ENCODE results near the gene KCNIP3.

Gene KCNIP3

DNA sequence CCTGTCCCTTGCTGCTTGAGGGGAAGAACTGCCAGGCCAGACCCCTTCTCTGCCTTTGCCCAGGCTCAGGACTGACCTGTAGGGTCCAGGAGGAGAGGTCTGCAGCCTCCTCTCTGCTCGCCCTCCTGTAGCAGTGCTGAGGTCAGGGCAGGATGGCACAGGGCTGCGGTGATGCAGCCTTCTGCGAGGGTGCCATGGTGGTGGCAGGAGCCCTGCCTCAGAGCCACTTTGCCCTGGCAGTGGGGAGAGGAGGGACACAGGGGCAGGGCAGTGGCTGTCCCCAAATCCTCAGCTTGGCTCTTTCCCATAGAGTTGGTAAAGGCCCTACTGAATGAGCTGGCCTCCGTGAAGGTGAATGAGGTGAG, 22.0 kb upstream of the KCNIP3 start:
- TF ChIP-seq ZNF274 (IDR thresholded peaks at IDR 0.05; ENCODE audit: low read depth, low read length) (no peak), YY1 (IDR thresholded peaks at IDR 0.05; ENCODE audit: insufficient read depth, insufficient read length) (no peak), SUZ12 (IDR thresholded peaks at IDR 0.05; ENCODE audit: extremely low read depth, insufficient read depth, insufficient read length) (no peak)
- no peaks in the 10 kb centered on the region for H3K9me3 ChIP-seq (ENCODE audit: insufficient read depth, low read length)
- no peak for DNase-seq (ENCODE audit: low read depth, low spot score)
- no peaks in the 10 kb centered on the region for H3K36me3 ChIP-seq (ENCODE audit: insufficient read depth, insufficient read length, low read length)
- H3K9ac ChIP-seq (ENCODE audit: insufficient read length, low read depth), result peak overlapping the region; percentile 26
- H3K4me1 ChIP-seq (ENCODE audit: insufficient read depth, insufficient read length), result peaks cover 36% of the 10 kb centered on the region
- no peak overlapping the region for H3K4me3 ChIP-seq (ENCODE audit: insufficient read length, low read depth)
- no peaks in the 10 kb centered on the region for H3K27me3 ChIP-seq (ENCODE audit: insufficient read depth, insufficient read length)

DNA sequence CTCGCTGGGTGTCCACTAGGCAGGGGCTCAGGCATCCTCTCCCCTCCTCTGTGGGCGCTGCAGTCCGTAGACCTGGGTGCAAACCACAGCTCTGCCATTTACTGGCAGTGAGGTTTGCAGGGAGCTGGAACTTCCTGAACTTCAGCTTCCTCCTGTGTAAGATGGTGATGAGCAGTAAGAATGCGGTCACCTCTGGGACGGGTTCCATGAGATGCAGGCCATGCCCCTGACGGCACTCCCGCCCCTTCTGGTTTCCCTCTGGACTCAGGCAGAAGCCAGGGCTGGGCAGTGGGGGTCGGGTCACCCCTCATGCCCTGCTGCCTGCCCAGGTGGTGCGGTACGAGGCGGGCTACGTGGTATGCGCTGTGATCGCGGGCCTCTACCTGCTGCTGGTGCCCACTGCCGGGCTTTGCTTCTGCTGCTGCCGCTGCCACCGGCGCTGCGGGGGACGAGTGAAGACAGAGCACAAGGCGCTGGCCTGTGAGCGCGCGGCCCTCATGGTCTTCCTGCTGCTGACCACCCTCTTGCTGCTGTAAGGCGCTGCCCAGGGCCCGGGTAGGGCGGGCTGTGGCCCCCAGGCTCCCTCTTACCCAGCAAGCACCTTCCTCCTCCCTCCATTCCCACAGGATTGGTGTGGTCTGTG, 21.4 kb upstream of the KCNIP3 start:
- H3K4me3 ChIP-seq (ENCODE audit: insufficient read length, low read depth), result no peak overlapping the region

DNA sequence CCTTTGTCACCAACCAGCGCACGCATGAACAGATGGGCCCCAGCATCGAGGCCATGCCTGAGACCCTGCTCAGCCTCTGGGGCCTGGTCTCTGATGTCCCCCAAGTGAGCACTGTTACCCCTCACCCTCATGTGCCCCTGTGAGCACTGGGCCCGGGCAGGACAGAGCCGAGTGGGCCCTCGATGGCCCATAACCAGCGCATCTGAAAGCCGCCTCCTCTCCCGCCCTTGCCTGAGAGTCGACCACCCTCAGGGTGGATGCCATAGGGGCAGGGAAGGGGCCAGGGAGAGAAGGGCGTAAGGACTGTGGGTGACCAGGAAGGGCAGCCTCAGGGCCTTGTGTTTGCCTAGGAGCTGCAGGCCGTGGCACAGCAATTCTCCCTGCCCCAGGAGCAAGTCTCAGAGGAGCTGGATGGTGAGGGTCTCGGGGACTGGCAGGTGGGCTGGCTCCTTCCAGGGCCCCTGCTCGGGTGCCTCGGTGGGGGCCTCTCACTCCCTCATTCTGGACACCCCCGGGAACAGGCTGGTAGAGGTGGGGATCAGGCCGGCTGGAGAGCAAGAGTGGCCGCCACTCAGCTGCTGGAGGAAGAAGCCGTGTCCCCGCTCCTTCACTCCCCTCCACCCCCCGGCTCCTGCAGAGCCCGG, 20.8 kb upstream of the KCNIP3 start:
- TF ChIP-seq ZNF274 (IDR thresholded peaks at IDR 0.05; ENCODE audit: low read depth, low read length) (no peak), SUZ12 (IDR thresholded peaks at IDR 0.05; ENCODE audit: extremely low read depth, insufficient read depth, insufficient read length) (no peak), YY1 (IDR thresholded peaks at IDR 0.05; ENCODE audit: insufficient read depth, insufficient read length) (no peak)
- Histone ChIP-seq H3K9me3 (ENCODE audit: insufficient read depth, low read length) (no peaks in the 10 kb centered on the region), H3K4me3 (ENCODE audit: insufficient read length, low read depth) (no peak overlapping the region), H3K27me3 (ENCODE audit: insufficient read depth, insufficient read length) (no peaks in the 10 kb centered on the region), H3K9ac (ENCODE audit: insufficient read length, low read depth) (peak overlapping the region; percentile 8), H3K36me3 (ENCODE audit: insufficient read depth, insufficient read length, low read length) (no peaks in the 10 kb centered on the region), H3K4me1 (ENCODE audit: insufficient read depth, insufficient read length) (peaks cover 36% of the 10 kb centered on the region)
- no peak for DNase-seq (ENCODE audit: low read depth, low spot score)

More for the DNA sequence above, 21.4 kb upstream of the KCNIP3 start:
- H3K36me3 ChIP-seq (ENCODE audit: insufficient read depth, insufficient read length, low read length), result no peaks in the 10 kb centered on the region
- no peaks in the 10 kb centered on the region for H3K9me3 ChIP-seq (ENCODE audit: insufficient read depth, low read length)
- peak overlapping the region; percentile 6 for H3K9ac ChIP-seq (ENCODE audit: insufficient read length, low read depth)
- no peaks in the 10 kb centered on the region for H3K27me3 ChIP-seq (ENCODE audit: insufficient read depth, insufficient read length)
- no peak for DNase-seq (ENCODE audit: low read depth, low spot score)
- peaks cover 36% of the 10 kb centered on the region for H3K4me1 ChIP-seq (ENCODE audit: insufficient read depth, insufficient read length)
- TF ChIP-seq ZNF274 (IDR thresholded peaks at IDR 0.05; ENCODE audit: low read depth, low read length), result no peak
- no peak for TF ChIP-seq SUZ12 (IDR thresholded peaks at IDR 0.05; ENCODE audit: extremely low read depth, insufficient read depth, insufficient read length)
- TF ChIP-seq YY1 (IDR thresholded peaks at IDR 0.05; ENCODE audit: insufficient read depth, insufficient read length), result no peak

DNA sequence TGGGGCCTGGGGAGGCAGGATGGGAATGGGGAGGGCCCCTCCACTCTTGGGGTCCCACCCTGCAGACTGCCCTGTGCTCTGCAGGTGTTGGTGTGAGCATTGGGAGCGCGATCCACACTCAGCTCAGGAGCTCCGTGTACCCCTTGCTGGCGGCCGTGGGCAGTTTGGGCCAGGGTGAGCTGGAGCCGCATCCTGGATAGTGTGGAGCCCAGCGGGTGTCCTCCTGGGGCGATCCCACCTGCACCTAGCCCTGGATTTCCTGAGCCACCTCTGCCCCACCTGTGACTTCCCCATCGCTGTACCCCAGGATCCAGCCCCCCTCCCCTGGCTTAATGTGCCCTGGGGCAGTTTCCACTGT, 20.3 kb upstream of the KCNIP3 start:
- H3K4me1 ChIP-seq (ENCODE audit: insufficient read depth, insufficient read length), result peaks cover 36% of the 10 kb centered on the region
- H3K27me3 ChIP-seq (ENCODE audit: insufficient read depth, insufficient read length), result no peaks in the 10 kb centered on the region
- no peak overlapping the region for H3K4me3 ChIP-seq (ENCODE audit: insufficient read length, low read depth)
- DNase-seq (ENCODE audit: low read depth, low spot score), result no peak
- H3K36me3 ChIP-seq (ENCODE audit: insufficient read depth, insufficient read length, low read length), result no peaks in the 10 kb centered on the region
- TF ChIP-seq YY1 (IDR thresholded peaks at IDR 0.05; ENCODE audit: insufficient read depth, insufficient read length), result no peak
- peak overlapping the region; percentile 8 for H3K9ac ChIP-seq (ENCODE audit: insufficient read length, low read depth)
- no peaks in the 10 kb centered on the region for H3K9me3 ChIP-seq (ENCODE audit: insufficient read depth, low read length)

DNA sequence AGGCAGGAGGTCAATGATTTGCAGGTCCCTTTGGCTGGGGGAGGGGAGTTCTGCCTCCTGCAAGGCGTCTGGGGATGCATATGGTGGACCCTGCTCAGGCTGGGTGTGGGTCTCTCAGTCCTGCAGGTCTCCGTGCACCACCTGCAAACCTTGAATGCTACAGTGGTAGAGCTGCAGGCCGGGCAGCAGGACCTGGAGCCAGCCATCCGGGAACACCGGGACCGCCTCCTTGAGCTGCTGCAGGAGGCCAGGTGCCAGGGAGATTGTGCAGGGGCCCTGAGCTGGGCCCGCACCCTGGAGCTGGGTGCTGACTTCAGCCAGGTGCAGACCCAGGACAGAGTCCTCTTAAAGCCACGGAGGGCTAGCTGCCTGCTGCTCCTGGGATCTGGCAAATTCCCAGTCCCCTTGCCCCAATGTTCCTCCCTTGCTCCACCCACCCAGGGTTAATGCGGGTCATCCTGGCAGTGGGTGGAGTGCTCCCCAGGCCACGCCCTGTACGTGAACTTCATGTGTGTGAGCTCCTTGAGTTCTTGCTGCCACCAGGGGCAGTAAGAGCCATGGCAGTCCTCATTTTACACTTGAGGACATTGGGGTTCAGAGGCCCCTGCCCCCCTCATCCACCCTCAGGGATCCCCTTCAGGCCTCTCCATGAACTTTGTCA, 19.8 kb upstream of the KCNIP3 start:
- DNase-seq (ENCODE audit: low read depth, low spot score), result no peak
- no peaks in the 10 kb centered on the region for H3K9me3 ChIP-seq (ENCODE audit: insufficient read depth, low read length)
- H3K4me1 ChIP-seq (ENCODE audit: insufficient read depth, insufficient read length), result peaks cover 36% of the 10 kb centered on the region
- H3K9ac ChIP-seq (ENCODE audit: insufficient read length, low read depth), result no peak overlapping the region
- H3K4me3 ChIP-seq (ENCODE audit: insufficient read length, low read depth), result no peak overlapping the region
- H3K27me3 ChIP-seq (ENCODE audit: insufficient read depth, insufficient read length), result no peaks in the 10 kb centered on the region
- TF ChIP-seq YY1 (IDR thresholded peaks at IDR 0.05; ENCODE audit: insufficient read depth, insufficient read length) (no peak), SUZ12 (IDR thresholded peaks at IDR 0.05; ENCODE audit: extremely low read depth, insufficient read depth, insufficient read length) (no peak), ZNF274 (IDR thresholded peaks at IDR 0.05; ENCODE audit: low read depth, low read length) (no peak)
- H3K36me3 ChIP-seq (ENCODE audit: insufficient read depth, insufficient read length, low read length), result no peaks in the 10 kb centered on the region

DNA sequence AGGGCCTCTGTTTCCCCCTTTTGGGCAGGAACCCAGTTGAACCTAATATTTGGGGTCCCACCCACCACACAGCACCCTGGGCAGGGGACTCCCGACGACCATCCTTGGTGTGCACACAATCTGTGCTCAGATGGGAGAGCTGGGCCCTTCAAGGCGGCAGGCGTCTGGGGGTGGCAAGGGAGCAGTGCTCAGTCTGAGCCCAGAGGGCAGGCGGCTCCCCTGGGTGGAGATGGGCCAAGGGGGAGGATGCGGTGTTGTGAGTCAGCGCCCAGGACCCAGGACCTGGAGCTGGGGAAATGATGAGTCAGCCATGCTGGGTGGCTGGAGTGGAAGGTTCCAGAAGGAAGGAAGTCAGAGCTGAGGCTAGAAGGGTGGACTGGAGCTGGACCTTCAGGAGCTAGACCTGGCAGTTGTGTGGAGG, 19.1 kb upstream of the KCNIP3 start:
- Histone ChIP-seq H3K9ac (ENCODE audit: insufficient read length, low read depth) (no peak overlapping the region), H3K27me3 (ENCODE audit: insufficient read depth, insufficient read length) (no peaks in the 10 kb centered on the region), H3K36me3 (ENCODE audit: insufficient read depth, insufficient read length, low read length) (no peaks in the 10 kb centered on the region), H3K4me3 (ENCODE audit: insufficient read length, low read depth) (no peak overlapping the region), H3K4me1 (ENCODE audit: insufficient read depth, insufficient read length) (peaks cover 36% of the 10 kb centered on the region), H3K9me3 (ENCODE audit: insufficient read depth, low read length) (no peaks in the 10 kb centered on the region)
- no peak for DNase-seq (ENCODE audit: low read depth, low spot score)
- TF ChIP-seq SUZ12 (IDR thresholded peaks at IDR 0.05; ENCODE audit: extremely low read depth, insufficient read depth, insufficient read length), result no peak

DNA sequence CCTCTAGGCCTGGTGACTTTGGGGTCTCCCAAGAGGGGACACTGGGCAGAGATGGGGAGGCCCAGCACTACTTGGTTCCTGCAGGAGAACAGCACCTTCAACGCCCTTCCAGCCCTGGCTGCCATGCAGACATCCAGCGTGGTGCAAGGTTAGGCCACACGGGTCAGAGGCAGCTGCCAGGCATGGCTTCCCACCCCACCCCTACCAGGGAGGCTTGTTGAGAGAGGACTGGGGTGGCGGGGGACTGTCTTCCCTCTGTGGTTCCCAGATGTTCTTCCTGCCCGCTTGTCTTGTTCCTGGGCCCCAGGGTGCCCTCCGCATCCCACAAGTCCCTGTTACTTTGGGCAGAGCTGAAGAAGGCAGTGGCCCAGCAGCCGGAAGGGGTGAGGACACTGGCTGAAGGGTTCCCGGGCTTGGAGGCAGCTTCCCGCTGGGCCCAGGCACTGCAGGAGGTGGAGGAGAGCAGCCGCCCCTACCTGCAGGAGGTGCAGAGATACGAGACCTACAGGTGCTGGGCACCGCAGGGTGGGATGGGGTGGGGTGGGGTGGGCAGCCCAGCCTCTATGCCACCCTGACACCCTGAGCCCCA, 18.4 kb upstream of the KCNIP3 start:
- no peaks in the 10 kb centered on the region for H3K27me3 ChIP-seq (ENCODE audit: insufficient read depth, insufficient read length)
- no peaks in the 10 kb centered on the region for H3K36me3 ChIP-seq (ENCODE audit: insufficient read depth, insufficient read length, low read length)
- no peak overlapping the region for H3K9ac ChIP-seq (ENCODE audit: insufficient read length, low read depth)
- TF ChIP-seq ZNF274 (IDR thresholded peaks at IDR 0.05; ENCODE audit: low read depth, low read length) (no peak), YY1 (IDR thresholded peaks at IDR 0.05; ENCODE audit: insufficient read depth, insufficient read length) (no peak), SUZ12 (IDR thresholded peaks at IDR 0.05; ENCODE audit: extremely low read depth, insufficient read depth, insufficient read length) (no peak)
- H3K4me3 ChIP-seq (ENCODE audit: insufficient read length, low read depth), result no peak overlapping the region
- no peaks in the 10 kb centered on the region for H3K9me3 ChIP-seq (ENCODE audit: insufficient read depth, low read length)
- DNase-seq (ENCODE audit: low read depth, low spot score), result no peak
- H3K4me1 ChIP-seq (ENCODE audit: insufficient read depth, insufficient read length), result peaks cover 33% of the 10 kb centered on the region

All from NT2/D1 (cell line).